ENCODE data around the gene PTPN3.
A peak's percentile ranks its signal among the peaks of the same experiment; 100 is the strongest.

PTPN3 gene

DNA sequence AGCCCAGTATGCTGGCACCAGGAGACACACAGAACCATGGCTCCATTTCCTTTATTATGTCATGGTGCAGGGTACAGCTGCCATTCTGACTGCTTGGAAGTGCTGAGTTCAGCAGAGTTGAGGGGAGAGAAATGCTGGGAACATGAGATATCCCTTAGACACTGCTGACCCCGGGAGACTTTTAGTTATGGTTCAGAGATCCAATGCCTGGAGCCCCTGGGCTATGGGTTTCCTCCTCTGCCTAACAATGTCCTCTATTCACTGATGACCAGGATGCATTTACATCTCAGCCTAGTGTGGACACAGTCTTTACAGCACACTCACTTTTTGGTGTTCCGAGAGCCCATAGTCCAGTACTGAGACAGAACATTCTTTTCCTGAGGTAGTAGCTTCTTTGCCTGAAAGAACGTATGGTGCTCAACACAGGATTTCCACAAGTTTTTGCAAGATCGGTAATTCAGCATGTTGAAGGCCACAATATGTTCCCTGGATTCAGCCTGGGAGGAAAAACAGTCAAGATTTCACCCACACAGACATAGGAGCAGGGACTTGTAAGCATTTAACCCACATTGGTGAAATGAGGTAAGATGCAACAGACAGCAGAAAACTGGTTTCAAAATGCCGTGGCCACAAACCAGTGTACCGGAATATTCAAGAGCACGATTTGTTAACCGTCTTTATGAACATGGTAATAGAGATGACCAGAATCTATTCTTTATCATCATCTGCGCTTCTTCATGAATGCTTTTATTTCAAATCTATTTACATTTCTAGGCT, 71.3 kb downstream of the PTPN3 start:
- DNase-seq (ENCODE audit: low spot score), result no peak

DNA sequence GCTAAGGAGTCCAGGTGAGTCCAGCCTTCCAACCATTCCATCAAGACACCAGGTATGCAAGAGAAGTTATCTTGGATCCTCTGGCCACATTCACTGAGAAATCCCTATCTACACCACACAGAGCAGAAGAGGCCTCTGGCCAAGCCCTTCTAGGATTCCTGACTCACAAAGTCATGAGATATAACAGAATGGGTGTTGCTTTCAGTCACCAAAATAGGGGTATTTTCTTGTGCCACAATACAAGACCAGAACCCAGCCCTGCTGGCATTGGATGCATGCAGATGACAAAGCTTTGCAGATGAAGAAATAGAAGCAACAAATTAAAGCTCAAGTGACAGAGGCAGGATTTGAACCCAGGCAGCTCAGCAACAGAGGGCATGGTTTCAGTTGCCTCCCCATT, 73.5 kb downstream of the PTPN3 start:
- DNase-seq (ENCODE audit: low spot score), result no peak

DNA sequence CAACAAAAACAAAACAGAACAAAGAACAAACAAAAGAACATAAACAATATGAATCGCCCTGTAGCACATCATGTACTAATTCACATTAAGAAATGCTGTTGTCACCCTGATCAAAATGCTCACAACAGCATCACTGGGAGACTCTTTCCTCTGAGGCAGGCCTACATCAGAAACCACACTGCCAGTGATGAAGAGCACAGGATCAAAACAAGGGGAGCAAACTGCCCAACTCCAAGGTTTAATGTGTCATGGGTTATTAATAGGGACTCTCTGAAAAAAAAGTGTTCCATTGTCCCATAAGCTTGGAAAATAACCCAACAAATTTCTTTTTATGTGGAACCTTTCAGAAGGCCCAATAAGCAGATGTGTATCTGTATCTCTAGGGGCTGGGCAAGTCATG, 74.2 kb downstream of the PTPN3 start:
- DNase-seq (ENCODE audit: low spot score), result no peak

DNA sequence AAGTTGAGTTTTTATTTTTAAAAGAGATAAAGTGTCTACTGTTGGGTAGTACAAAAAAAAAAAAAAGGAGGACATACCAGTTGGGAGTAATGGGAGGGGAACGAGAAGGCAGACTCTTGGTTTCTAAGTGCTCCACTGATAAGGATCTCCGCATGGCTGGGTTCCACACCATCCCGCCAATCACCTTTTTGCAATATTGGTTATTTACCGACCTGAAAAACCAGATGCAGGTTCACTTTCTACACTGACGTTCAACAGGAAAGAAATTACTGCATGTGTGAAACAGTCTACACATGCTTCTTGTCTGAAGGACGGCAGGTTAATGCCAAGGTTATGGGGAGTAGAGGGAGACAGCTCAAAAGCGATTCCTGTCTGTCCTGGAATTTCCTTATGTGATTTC, 75.5 kb downstream of the PTPN3 start:
- DNase-seq (ENCODE audit: low spot score), result no peak

DNA sequence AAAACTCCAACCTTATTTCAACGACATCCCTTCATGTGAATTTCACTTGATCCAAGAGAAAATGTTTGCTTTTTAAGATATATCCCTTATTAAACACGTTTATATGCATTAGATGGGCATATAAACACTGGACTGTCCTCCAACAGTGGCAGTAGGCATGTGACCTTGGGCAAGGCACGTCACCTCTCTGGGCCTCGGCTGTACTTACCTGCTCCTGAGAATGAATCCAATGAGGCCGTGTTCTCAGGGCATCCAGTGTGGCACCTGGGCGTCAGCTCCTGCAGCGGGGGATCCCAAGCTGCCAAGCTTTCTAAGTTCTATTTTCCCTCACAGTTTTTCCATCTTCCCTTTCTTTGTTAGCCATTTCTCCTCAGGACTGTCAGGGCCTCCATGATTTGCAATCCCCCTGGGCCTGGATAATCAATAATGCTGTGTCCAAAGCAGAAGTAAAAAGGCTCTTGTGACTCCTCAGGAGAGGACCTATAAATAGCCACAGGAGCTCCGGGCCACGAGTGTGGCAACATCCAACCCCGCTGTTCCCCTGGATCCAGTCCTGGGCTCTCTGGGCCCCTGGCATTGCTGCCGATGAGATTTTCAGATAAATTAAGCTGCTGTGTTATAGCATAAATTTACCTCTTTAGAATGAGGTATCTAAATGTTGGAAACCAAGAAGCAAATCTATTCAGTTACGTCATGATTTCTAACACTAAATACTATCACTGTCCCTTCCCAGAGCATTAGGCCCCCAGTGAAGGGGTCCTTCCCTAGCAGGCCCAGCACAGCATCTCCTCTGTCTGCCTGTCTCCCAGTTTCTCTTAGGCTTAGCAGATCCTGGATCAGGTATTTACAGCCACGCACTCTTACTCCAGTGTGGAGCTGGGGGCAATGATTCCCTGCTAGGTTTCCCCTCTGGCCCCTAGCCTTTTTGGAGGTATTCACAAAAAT, 76.8 kb downstream of the PTPN3 start:
- DNase-seq (ENCODE audit: low spot score), result no peak

DNA sequence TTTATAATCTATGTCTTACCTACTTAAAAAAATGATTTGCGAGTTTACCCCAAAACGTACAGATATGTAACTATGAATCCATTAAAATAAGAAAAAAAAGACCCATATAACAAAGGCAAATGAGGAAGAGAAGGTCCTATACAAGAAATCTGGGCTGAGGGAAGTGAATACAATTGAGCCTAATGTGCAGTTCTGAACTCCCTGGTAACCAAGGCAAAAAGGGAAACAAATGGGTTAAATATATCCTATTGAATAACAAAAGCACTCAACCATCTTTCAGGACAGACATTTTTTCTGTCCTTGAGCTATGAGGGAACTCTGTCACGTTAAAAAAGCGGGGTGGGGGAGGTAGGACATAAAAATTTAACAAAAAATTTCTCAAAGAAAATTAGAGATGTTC, 78.6 kb downstream of the PTPN3 start:
- DNase-seq (ENCODE audit: low spot score), result no peak

DNA sequence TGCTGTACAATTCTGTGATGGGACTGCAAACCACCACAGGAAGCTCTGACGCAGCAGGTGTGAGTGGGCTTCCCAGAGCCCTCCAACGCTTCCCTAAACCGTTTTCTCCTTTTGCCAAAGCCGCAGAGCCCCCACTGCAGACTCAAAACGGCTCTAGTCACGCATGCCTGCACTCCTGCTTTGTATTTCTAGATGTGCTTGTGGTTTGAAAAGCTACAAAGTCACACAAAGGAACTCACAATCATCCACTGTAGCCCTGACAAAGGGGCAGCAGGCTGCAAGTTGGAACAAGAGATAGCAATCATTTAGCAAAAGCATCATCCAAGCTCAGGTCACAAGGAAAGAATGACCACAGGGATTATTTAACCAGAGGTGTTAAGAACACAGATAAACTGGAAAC, 79.3 kb downstream of the PTPN3 start:
- no peak for DNase-seq (ENCODE audit: low spot score)

DNA sequence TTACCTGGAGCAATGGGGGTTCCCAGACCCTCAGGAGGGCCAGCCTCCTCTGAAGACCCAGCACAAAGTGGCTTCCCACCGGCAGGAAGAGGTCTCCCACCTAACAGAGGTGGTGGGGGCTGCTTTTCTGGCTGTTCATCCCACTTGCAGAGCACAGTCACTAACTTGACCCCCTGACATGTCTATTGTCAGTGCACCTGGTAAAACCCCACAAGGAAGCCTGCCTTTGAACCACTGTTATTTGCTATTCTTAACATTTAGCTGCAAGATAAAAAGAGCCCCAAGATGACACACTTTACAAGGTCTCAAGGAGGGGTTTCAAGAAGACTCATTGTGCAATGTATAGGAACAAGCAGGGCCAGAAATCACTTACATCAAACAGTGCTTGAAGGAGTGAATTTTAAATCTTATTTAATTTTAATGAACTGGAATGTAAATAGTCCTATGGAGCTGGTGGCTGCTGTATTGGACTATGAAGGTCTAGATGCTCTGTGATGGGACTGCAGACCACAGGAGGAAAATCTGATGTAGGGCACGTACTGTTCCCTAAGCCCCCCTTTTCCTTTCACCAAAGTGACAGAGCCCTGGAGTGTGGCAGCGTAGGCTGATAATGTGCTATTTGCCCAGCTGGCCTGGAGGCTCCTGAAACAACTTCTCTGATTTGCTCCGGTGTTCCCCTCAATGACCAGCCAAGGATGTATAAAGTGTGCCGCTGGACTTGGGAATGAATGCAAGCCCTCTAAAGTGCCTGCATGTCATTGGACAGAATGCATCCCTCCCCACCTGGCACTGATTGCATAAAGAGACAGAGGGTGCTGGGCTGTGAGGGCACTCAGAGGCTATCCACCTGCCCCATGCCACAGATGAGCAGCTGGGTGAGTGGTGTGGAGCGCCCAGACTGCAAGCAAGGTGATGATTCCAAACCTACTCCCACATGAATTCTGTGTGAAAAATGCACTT, 80.2 kb downstream of the PTPN3 start:
- DNase-seq (ENCODE audit: low spot score), result no peak

DNA sequence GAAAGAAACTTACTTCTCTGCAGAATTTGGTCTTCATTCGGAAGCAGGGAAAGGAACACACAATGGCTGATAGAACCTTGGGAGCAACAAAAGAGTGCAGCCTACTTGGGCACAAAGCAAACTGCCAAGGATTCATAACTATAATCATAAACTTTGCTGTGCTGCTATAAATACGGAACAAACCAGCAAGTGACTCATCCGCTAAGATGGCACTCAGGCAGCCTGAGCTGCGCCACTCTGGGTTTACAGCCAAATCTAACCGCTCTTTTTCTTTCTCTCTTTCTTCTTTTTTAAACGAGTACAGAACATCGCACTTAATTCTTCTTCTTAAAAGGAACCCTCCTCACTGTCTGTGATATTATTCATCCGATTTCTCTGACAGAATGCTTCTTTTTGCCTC, 81.1 kb downstream of the PTPN3 start:
- DNase-seq (ENCODE audit: low spot score), result no peak

DNA sequence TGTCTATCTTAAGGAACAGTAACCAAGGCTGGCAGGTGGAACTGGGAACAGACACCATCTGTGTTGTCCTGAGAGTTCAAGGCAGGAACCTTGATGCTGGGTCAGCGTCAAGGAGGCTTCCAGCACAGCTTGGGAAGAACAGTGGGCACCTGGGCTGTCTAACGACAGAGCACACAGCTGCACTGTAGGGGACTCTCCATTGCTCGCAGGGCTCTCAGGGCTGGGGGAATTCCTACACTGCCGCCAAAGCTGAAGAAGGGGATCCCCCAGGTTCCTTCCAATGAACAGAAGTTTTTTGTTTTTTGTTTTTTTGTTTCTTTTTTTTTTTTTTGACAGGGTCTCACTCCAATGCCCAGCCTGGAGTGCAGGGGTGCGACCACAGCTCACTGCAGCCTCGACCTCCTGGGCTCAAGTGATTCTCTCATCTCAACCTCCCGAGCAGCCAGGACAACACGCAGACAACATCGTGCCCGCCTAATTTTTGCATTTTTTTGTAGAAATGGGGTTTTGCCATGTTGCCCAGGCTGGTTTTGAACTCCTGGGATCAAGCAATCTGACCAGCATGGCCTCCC, 81.9 kb downstream of the PTPN3 start:
- no peak for DNase-seq (ENCODE audit: low spot score)

DNA sequence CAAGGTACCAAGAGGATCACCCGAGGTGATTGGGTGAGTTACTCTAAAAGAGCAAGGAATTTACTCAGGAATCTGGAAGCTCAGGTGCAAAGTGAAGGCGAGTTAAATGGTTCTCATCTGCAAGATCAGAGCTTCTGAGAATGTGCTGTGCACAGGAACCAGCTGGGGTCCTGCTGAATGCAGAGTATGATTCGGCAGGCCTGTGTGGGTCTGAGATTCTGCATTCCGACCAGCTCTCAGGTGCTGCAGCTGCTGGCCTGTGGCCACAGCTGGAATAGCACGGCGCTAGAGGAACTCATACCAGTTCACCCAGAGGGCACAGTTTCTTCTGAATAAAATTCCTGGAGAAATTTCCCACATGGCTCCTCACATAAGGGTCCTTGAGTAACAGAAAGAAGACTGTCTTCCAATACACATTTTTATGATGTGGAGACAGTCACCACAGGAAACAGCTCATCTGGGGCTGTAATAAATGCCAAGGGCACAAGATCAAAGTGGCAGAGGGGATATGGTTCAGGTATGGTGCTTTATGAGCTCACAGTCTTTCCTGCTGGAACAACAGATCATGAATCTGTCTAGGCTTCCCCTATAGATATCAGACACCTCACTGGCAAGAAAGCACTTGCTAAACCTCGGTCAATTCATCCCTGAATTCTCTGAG, 83.9 kb downstream of the PTPN3 start:
- no peak for DNase-seq (ENCODE audit: low spot score)

DNA sequence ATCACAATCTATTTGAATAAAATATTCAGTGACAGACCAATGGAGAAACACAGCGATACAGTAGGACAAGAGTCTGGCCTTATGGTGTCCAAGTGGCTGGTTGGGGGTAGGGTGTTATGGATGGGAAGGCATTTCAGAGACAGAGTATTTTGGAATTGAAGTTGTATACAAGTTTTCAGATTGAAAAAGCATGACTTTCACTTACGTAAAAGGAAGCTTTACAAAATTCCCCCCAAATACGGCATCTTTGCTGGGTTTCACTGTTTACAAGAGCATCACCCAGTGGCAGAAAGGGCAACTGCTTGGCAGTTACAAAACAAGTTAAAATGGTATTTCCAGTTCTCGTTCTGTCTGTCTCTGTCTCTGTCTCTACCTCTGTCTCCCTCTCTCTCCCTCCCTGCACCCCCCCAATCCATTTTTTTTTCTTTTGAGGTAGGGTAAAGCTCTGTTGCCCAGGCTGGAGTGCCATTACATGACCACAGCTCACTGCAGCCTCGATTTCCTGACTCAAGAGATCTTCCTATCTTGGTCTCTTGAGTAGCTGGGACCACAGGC, 86.2 kb downstream of the PTPN3 start:
- peak; percentile 40 for DNase-seq (ENCODE audit: low spot score)

DNA sequence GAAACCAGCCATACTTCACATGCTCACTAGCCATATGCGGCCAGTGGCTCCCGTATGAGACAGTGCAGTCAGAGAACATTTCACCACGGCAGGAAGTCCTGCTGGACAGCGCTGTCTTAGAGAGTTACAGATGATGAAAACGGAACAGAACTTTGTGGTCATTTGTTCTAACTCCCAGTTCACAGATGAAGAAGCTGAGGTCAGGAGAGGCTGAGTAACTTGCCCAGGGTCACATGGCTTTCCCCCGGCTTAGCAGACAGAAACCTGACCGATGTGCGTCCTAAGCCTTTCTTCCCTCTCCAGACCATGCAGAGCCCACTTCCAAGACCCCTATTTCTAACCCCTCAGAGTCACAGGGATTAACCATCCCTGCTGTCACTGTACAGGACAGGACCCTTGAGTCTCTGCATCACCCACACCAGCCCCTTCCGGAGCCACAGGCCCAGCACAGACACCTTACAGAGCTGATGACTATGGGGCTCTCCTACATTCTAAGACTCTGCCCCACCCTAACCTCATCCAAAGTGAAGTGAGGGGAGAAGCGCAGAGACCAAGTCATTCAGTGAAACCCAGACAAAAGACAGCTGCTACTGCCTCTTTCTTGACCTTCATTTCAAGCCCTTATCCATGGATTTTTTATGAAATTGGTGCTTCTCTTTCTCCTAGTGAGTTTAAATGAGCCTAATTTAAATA, 86.9 kb downstream of the PTPN3 start:
- no peak for DNase-seq (ENCODE audit: low spot score)

DNA sequence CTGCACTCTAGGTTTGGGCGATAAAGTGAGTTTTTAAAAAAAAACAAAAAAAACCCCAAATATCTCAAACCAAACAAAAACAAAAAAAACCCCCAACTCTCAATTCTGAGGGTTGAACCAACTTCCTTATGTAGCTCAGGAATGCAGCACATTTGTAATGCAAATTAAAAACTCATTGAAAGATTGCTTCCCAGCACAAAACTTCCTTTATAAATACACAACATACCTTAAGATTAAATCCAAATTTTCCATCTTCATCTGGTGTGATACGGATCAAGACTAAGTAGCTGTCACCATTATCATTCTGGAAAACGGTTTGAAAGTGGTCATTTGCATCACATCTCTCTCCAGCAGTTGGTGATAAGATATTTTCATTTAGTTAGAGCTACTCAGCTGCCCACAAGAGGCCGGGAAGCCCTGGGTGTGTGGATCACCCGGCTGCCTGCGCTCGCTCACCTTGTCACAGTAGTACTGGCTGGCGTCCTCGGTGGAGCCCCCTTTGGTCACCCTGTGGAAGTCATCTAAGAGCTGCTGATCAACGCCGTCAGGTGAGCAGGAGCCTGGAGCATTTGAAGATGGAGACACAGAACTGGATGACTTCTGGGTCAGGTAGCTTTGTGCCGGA, 88.2 kb downstream of the PTPN3 start:
- DNase-seq (ENCODE audit: low spot score), result no peak

DNA sequence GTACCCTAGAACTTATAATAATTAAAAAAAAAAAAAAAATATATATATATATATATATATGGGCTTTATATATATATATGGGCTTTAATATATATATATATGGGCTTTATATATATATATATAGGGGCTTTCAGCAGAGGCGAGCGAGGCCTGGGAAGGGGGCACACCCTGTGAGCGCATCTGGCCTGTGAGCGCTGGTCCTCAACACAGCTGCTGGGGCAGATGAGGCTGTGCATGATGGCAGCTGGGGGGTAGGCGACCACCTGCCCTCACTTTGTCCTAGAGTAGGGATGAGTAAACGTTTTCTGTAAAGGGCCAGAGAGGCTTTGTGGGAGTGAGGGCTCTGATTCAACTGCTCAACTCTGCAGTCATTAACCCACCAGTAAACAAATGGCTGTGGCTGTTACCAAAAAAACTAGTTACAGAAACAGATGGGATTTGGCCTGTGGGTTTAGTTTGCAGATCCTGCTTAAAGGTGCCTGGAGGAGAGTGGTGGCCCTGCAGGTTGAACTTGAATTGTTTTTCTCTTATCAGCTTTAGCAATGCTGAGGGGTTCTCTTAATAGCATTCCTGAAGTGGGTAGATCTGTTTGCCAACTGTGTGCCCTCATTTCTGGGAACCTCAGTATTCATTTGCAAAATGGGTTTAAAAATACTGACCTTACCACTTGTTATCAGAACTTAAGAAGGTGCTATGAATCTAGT, 89.2 kb downstream of the PTPN3 start:
- DNase-seq (ENCODE audit: low spot score), result no peak

DNA sequence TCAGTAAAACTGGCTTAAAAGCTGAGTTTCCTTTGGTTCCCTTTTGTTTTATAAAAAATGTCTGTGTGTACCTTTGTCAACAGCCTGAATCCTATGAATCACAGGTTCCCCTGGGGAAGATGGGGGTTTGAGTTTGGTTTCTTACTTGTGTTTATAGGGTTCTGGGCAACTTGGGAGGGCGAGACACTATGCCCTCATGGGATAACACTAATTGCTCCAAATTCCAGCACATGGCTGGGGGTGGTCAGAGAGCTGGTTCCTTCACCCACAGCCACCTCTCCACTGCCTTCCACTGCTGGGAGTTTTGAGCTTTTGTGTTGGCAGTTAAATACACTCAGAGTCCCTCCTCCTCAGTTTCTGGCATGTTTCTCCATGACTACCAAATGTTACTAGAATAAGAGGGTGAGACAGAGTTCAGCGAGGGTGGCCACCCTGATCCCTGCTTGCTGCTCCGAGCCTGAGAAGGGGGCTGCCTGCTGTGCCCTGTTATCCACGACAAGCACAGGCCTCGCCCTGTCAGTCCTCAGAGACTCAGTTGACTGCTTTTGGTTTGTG, 94.3 kb downstream of the PTPN3 start:
- no peak for DNase-seq (ENCODE audit: low spot score)

DNA sequence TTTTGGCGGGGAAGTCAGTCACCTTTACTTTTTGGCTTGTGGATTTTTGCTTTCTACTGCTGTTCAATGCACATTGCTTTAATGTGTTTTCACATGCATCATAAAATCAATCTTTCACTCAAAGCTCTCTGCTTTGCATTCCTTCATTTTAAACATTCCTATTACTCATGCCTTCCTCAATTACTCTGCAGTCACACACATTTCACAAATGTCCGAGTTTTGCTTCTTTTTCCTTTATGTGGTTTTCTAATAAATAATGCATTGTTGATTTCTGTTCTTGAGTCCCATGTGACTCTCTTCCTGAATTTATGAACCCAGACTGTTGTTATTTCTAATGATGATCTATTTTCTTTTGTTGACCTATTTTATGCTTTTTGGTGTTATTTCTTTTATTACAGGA, 95.0 kb downstream of the PTPN3 start:
- no peak for DNase-seq (ENCODE audit: low spot score)

DNA sequence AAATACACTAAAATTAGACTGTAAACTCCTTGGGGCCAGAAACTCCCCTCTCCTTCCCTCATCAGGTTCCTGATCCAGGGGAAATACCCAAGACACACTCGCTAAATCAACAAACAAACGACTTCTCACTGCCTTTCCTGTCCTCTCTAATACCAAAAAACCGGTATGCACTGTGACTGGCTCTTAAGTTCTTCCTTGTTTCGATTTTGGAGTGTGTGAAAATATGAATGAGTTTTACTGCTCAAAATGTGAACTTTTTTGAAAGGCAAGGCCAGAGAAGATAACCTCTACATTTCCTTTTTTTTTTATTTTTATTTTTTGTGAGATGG, 96.2 kb downstream of the PTPN3 start:
- DNase-seq (ENCODE audit: low spot score), result no peak

All from pons (tissue), 1 donor.